GM19043 (cell line): ENCODE measurements around the gene PABPC1L.
"Not testable (repeated sequence)": the region's sequence is repeated elsewhere in the genome, so short reads cannot be mapped to it uniquely, and the experiment has no call there.

Source experiments
- ATAC-seq: cut with Tn5 transposase; IDR thresholded peaks from one replicate; pipeline ENCODE4 v1.9.1; 2021; ENCODE audit warnings: low read depth; ENCODE audit not compliant: unreplicated experiment

PABPC1L gene

GRCh38 chr20:44909872-44910689 is at the start of gene PABPC1L:
Gene PABPC1L, plus strand, starts transcription at chr20:44910060. Its CDS starts 84 bp downstream, at chr20:44910144.
- peak; percentile 83 for ATAC-seq

- ATAC-seq = no peak
Measured at GRCh38 chr20:44861531-44862006, 48.3 kb upstream of the PABPC1L start.

DNA sequence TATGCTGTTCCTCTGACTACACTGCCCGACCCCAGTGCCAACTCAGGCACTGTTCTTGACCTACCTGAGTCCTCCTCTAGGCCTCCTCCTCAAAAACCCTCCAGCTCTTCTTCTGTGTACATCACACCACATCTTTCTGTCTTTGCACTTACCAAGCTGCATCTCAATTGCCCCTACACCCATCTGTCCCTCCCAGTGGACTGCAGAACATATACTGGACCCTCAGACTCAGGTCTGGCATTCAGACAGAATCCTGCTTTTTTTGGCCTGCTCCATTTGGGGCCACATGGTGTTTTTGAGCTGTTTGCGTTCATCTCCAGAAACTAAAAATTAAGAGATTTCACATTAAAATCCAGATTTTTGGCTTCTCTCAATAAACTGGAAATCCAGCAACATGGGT is 47.6 kb upstream of the PABPC1L start:
- ATAC-seq = no peak

- ATAC-seq = not testable (repeated sequence)
Measured at GRCh38 chr20:44863365-44864084, 46.3 kb upstream of the PABPC1L start.

DNA sequence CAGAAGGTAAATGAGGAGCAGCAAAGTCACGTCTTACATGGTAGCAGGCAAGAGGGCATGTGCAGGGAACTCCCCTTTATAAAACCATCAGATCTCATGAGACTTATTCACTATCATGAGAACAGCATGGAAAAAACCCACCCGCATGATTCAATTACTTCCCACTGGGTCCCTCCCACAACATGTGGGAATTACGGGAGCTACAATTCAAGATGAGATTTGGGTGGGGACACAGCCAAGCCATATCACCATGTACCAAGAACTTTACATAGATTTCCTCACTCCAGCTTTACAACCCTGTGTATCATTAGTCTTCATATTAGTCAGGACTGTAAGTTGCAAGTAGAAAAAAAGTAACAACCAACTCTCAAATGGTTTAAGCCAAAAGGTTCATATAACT is 45.4 kb upstream of the PABPC1L start:
- ATAC-seq = not testable (repeated sequence)

DNA sequence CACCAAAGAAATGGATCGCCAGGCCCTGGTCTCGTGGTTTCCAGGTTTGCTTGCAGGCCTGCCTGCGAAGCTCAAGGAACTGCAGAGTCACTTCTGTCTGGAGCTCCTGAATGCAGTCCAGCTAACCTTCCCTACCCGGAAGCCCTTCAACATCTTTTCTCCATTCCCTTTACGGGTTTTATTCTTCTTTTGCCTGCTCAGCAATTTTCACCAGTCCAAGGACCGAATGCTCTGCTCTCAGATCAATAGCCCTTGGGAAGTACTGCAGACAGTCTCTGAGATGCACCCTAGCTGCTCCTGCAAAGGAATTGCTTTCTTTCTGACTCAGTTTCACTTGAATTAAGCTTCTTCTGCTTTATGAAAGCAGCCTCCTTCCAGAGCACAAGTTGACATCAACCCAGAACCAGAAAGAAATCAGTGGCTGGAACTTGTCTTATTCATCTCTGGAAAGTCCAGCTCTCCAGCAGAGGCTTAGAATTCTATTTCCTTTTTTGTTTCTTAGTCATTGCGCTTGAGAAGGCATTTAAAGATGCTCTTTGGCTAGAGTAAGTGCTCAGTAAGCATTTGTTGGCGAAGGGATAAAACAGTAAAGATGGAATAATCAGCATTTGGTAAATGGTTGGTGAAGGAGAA is 43.0 kb upstream of the PABPC1L start:
- no peak for ATAC-seq

- no peak for ATAC-seq
Measured at GRCh38 chr20:44869471-44869870, 40.4 kb upstream of the PABPC1L start.

GRCh38 chr20:44882360-44882759 is 27.5 kb upstream of the PABPC1L start:
- not testable (repeated sequence) for ATAC-seq

- ATAC-seq = no peak
Measured at GRCh38 chr20:44883214-44883902, 26.5 kb upstream of the PABPC1L start.

DNA sequence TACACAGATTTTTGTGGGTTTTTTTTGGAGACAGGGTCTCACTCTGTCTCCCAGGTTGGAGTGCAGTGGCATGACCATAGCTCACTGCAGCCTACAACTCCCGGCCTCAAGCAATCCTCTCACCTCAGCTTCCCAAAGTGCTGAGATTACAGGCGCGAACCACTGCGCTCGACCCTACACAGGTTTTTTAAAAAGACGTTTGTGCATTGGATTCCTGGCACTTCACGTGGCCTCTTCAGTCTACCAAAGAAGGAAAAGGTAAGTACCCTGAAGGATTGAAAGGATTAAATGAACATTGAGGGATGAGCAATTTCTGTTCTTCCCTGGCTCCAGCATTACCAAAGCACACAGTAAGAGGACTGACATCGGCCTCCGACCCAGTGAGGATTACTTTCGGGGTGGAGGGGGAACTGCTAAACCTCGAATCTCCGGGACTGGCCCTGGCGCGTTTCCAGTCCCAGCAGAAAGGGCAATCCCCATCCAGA is 24.9 kb upstream of the PABPC1L start:
- ATAC-seq = no peak

- ATAC-seq = peak; percentile 91
Measured at GRCh38 chr20:44885392-44886265, 24.2 kb upstream of the PABPC1L start, which contains the start of gene YWHAB. Gene YWHAB, plus strand, starts transcription at chr20:44885705. Its CDS starts 15,829 bp downstream, at chr20:44901534.

DNA sequence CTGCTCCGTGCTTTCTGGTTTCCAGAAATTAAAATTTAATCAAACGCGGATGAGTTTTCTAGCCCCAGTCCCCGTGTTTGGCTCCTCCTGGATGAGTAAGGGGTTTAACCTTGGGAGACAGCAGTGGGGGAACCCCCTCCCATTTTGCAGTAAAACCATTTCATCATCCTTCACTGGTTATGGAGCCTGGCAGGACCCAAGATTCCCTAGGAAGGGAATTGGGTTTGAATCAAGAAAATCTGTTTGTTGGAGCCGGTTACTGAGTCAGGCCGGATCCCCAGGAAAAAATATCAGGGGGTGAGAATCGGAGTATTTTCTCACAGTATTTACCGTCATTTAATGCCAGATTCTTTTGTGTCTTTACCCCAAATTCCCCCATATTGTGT is 23.6 kb upstream of the PABPC1L start:
- no peak for ATAC-seq

GRCh38 chr20:44886828-44887227 is 23.0 kb upstream of the PABPC1L start:
- no peak for ATAC-seq

DNA sequence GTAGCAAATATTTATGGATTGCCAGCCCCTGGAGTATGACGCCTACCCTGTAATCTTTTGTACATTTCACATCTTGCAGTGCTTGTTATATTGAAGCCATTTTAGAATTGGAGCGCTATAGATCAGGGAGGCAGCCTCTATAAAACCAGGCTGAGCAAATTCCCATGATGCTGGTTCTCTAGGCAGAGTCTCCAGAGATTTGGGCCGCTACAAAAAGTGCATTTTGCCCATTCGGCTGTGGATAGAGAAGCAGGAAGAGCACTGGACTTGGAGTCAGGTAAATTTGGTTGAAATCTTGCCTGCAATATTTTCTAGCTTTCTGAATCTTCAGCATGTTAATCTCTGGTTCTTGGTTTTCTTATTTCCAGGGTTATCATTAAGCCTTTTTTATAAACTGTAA is 22.4 kb upstream of the PABPC1L start:
- no peak for ATAC-seq

DNA sequence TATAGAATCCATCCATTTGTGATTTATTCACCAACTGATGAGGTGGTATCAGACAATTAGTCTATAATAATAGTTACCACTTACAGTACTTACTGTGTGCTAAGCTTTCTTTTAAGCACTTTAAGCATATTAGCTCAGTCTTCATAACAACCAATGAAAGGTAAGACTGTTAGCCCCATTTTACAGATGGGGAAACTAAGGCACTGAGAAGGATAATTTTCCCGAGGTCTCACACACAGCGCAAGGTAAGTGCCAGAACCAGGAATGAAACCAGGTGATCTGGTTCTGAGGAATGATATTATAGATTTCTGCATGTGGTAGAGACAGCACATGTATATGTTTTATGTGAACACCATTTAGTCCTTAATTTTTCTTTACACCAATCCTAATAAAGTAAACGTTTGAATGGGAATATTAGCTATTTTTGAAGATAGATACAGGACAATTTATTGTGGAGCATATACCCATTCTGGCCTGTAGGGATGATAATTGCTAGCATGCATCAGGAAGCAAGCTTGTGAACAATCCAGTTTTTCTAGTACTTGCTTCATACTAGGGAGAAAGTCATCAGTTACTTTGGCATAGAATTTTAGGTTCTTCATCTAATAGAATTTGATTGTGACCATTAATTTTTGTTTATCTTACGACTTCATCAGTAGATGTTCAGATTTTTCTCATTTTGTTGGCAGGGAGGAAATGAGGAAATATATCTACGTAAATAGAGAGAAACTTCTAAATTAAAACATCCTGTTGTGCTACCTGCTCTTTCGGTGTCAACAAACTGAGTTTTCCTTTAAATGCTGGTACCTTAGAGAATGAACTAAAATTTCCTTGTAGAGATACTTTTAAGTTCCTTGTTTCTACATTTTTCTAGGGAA is 21.4 kb upstream of the PABPC1L start:
- no peak for ATAC-seq

- ATAC-seq = no peak
Measured at GRCh38 chr20:44891826-44892225, 18.0 kb upstream of the PABPC1L start.

GRCh38 chr20:44894959-44895358 is 14.9 kb upstream of the PABPC1L start:
- no peak for ATAC-seq

DNA sequence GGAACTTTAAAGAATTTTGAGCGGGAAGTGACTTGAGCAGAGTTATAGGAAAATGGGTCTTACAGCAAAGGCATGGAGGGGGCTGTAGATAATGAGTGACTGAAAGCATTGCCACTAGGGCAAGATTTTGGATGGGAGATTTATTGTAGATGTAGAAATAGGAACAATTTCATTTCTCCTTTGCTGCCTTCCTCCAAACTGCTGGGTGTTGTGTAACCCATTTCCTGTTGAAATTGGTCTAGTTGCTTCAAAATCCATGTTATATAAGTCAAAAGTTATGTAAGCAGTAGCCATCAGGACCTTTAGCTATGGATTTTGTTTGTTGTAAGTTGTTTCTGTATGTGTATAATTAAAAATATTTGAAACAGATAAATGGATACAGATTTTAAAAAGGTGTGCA is 13.3 kb upstream of the PABPC1L start:
- no peak for ATAC-seq

- no peak for ATAC-seq
Measured at GRCh38 chr20:44897133-44897532, 12.7 kb upstream of the PABPC1L start.
